DMS114 treated with DMSO at 0.1 percent for 48 hours (cell line): ENCODE data around the gene HSPB7.
A peak's percentile ranks its signal among the peaks of the same experiment; 100 is the strongest.
"Not testable (repeated sequence)": the region's sequence is repeated elsewhere in the genome, so short reads cannot be mapped to it uniquely, and the experiment has no call there.

ENCODE experiments used
- DNase-seq: peaks from one replicate; lab custom pipeline; 2025; ENCODE audit not compliant: unreplicated experiment; lab: John Stamatoyannopoulos, UW

HSPB7 gene

DNA sequence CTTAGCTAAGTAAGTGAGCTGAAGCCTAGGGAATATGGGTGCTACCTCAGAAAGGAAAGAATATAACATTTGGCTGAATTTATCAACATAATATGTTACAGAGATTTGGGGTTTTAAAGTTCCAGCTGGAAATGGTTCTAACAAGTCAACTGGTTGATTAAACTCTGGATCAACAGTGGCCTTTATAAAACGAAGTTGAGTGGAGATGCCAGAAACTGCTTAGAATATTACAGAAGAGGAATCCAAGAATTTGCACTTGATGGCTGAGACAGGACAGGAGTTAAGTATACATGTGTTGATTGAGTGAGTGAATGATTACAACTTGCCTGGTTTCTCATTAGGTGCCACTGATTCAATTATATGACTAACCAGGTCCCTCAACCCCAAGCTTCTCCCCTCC is 34.6 kb downstream of the HSPB7 start:
- no peak for DNase-seq

- DNase-seq = no peak
Measured at GRCh38 chr1:15981679-15982078, 36.2 kb downstream of the HSPB7 start.

DNA sequence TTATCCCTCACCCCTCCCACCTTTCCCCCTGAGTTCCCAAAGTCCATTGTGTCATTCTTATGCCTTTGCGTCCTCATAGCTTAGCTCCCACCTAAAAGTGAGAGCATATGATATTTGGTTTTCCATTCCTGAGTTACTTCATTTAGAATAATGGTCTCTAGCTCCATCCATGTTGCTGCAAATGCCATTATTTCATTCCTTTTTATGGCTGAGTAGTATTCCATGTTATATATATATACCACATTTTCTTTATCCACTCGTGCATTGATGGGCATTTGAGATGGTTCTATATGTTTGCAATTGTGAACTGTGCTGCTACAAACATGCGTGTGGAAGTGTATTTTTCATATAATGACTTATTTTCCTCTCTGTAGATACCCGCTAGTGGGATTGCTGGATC is 39.9 kb downstream of the HSPB7 start:
- not testable (repeated sequence) for DNase-seq

DNA sequence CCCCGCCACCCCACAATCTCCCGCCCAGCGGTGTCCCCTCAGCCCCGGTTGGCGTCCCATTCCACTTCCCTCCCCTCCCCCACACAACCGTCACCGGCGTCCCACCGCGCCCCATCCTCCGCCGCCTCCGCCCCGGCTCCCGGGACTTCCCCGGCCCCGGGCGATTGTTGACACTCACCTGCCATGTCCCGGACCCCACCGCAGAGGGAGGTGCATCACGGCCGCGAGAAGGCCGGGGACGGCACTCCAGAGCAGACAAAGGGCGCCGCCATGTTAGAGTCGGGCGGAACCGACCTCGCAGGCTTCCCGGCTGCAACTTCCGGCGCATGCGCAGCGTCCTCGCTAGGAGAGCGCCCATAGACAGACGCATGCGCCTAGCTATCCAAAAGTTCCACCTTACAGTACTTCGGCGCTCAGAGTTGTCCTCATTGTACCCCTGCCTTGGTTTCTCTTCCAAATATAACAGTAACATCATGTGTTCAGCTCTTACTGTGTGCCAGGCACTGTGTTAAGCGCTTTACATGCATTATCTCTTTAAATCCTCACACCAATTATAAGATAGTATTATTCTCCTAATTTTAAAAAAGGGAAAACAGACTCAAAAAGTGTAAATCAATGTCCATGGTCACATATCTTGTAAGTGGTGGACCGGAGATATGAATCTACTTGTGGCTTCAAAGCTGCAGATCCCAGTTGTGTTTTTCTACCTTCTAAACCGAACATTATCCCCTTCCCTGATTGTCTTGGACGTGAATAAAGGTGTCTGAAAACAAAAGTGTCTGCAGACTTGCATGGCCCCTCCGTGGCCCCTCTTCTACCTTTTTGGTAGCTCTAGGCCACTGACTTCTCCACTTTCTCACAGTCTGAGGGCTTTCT is 41.8 kb downstream of the HSPB7 start, which contains the start of gene ZBTB17:
Gene ZBTB17 (minus strand): TSS at position 297 of the 876 bp plus-strand sequence. CDS start 27,606 bp downstream, outside the sequence.
- DNase-seq = peak; percentile 89

GRCh38 chr1:15975358-15975804 is 42.5 kb downstream of the HSPB7 start:
- DNase-seq = no peak

- DNase-seq = no peak
Measured at GRCh38 chr1:15974855-15975254, 43.0 kb downstream of the HSPB7 start.

DNA sequence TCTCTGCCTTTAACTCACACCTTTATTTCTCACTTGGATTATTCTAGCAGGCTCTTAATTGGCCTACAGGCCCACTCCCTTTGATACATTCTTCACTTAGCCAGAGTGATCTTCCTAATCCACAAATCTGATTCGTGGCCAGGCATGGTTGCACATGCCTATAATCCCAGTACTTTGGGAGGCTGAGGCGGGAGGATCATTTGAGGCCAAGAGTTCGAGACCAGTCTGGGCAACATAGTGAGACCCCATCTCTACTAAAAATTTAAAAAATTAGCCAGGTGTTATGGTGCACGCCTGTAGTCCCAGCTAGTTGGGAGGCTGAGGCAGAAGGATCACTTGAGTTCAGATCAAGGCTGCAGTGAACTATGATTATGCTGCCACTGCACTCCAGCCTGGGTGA is 44.1 kb downstream of the HSPB7 start:
- no peak for DNase-seq

- DNase-seq = no peak
Measured at GRCh38 chr1:15972409-15972808, 45.4 kb downstream of the HSPB7 start.

- no peak for DNase-seq
Measured at GRCh38 chr1:15970911-15971310, 46.9 kb downstream of the HSPB7 start.

DNA sequence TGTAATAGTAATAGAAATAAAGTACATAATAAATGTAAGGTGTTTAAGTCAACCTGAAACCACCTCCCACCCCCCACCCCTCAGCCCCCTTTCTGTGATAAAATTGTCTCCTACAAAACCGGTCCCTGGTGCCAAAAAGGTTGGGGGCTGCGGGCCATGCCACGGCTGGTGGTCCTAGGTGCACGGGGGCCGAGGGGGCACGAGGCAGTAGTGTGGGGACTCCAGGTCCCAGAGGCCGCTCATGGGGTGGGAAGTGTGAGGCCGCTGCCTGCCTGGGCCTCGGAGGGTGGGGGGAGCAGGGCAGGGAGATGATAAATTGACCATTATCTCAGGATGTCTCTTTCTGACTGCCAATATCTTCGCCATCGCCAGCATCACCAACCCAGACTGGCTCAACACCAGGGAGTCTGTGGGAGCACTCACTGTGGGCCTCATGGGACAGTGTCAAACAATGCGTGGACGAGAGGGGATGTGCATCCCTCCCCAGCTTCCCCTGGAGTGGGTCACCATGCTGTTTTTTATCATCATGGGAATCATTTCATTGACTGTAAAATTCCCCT is 48.4 kb downstream of the HSPB7 start:
- DNase-seq = no peak

DNA sequence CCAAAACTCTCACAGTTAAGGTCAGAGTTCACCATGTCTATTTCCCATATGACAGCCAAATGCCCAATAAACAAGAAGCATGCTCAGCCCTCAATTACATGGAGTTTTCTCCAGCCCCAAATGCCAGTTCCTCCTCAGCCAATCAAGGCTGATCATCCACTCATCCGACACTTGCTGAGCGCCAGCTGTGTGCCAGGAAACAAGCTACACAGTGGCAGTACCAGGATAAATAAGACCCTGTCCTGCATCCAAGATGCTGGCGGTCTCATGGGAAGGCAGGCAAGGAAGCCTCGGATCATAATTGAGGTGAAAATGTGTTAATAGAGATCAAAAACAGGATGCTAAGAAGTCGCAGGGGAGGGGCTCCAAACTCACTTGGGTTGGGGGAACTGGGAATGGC is 49.7 kb downstream of the HSPB7 start:
- DNase-seq = no peak

DNA sequence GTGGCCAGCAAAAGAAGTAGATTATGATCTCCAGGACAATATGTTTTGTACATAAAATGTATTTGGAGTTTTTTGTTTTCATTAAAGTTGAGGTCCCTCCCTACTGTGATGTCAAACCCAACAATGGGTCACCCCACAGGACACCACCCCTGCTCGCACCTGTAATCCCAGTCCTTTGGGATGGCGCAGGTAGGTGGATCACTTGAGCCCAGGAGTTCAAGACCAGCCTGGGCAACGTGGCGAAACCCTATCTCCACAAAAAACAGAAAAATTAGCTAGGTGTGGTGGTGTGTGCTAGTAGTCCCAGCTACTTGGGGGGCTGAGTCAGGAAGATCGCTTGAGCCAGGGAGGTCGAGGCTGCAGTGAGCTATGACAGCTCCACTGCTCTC is 50.9 kb downstream of the HSPB7 start:
- no peak for DNase-seq

DNA sequence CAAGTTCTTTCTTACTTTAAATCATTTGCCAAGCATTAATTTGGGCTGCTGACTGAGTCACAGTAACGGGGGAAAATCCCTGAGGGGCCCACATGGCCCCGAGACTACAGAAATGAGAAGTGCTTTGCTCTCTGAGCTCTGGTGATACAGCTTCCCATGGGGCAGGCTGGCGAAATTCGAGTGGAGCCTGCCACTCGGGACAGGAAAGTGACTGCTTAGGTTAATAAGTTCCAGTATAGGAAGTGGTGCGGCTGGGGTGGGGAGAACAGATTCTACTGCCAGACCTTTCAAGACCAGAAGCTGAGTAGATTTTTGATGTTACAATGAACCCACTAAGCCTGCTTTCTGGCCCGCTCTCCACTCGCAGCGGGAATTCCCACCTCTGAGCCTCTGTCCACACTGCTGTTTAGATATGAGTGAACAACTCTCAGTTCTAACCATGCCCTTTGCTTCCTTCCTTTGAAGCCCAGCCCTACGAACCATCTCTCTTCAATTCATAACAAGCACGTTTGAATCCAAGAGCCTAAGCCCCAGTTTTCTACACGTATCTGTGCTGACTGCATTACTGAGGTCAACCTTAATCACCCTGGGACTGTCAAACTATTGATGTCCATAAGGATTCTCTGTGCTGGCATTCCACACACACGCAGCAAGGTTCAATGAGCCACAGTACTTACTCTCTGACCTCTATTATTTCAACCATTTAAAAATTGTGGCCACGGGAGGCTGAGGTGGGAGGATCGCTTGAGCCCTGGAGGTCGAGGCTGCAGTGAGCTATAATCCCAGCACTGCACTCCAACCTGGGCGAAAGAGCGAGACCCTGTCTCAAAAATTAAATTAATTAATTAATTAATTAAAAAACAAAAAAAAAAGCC is 51.5 kb downstream of the HSPB7 start:
- DNase-seq = no peak

DNA sequence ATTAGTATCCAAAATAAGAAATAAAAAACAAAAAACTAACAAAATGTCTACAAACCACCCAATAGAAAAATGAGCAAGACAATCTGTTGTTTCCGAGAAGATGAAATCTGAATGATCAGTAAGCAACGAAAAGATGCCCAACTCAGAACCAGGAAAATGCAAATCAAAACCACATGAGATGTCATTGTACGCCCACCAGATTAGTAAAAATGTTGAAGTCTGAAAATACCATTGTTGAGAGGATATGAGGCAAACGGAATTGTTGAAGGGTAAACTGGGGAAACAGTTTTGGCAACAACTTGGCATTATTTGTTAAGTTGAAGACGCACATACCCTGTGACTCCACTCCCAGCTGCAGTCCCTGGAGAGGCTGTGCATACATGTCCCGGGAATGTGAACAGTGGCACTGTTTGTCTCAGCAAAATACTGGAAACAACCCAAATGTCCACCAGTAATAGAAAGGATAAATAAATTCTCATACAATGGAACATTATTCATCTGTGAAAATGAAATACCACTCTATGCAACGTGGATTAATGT is 52.5 kb downstream of the HSPB7 start:
- no peak for DNase-seq
